HepG2 (cell line): ENCODE results near the gene P2RX5. TPM values are rescaled to one million over a fixed set of nuclear protein-coding genes. Genes with fewer than 3 reads are reported as not detected.

ENCODE experiments used
- ATAC-seq: fragments of 200-7000 bp; cut with Tn5 transposase; 3 replicates; pipeline ENCODE4 v1.9.1; 2020; ENCODE audit warnings: mild to moderate bottlenecking, moderate library complexity
- BruUV-seq: library from RNA; stranded (reverse); fragments of 400-500 nt; replicated peaks from 2 replicates; lab custom pipeline; 2021; lab: Mats Ljungman, UMichigan
- CTCF ChIA-PET: fragments of 300-600 bp; formaldehyde crosslinking; extraction: SDS; loops from one replicate; lab custom pipeline; 2021; ENCODE audit warnings: low total read pairs, inconsistent platforms, low intra/inter-chr PET ratio; lab: Yijun Ruan, JAX
- POLR2A ChIA-PET: fragments of 350-600 bp; sonication (Branson Sonifier 250); formaldehyde crosslinking; loops from one replicate; lab custom pipeline; 2020; ENCODE audit warnings: antibody characterized with exemption, inconsistent platforms; lab: Yijun Ruan, JAX
- DNase-seq: peaks from one replicate; pipeline ENCODE4 v3.0.0-alpha.2; 2015; ENCODE audit warnings: low spot score
- FAIRE-seq: peaks from 3 replicates; lab custom pipeline; 2011; peaks lifted over from hg19 to GRCh38; lab: Jason Lieb, UNC
- H2AFZ ChIP-seq: one replicate; pipeline ENCODE4 v1.6.1; 2011; ENCODE audit warnings: low read length, inconsistent platforms
- H3K27ac ChIP-seq: fragments of 300-600 bp; 3 replicates; pipeline ENCODE4 v1.8.0; 2011; ENCODE audit warnings: mixed run types, mild to moderate bottlenecking, mixed read lengths, low read length, inconsistent platforms; ENCODE audit not compliant: insufficient read depth; ENCODE audit errors: extremely low read length
- H3K27me3 ChIP-seq, 2 experiments: fragments of 200-600 bp in 1 of 2; 2 replicates in 1 of 2; 3 replicates in 1 of 2; pipeline versions ENCODE4 v1.6.0 to v1.8.0; 2011; ENCODE audit warnings: low read length in 2 of 2, mild to moderate bottlenecking in 2 of 2, moderate library complexity in 2 of 2, inconsistent platforms in 1 of 2; ENCODE audit not compliant: insufficient read depth in 2 of 2, control insufficient read depth in 1 of 2
- H3K36me3 ChIP-seq, 2 experiments: fragments of 200-600 bp in 1 of 2; replicated peaks in 1 of 2; 2 replicates in 1 of 2; 3 replicates in 1 of 2; pipeline versions ENCODE4 v1.5.1 to v1.8.0; 2011; ENCODE audit warnings: low read length in 2 of 2, inconsistent platforms in 1 of 2; ENCODE audit not compliant: insufficient read depth in 2 of 2, control insufficient read depth in 1 of 2
- H3K4me1 ChIP-seq: 2 replicates; pipeline ENCODE4 v1.5.1; 2012; ENCODE audit warnings: low read length, inconsistent platforms; ENCODE audit not compliant: insufficient read depth
- H3K4me2 ChIP-seq: 2 replicates; pipeline ENCODE4 v1.6.0; 2011; ENCODE audit warnings: low read depth, low read length, inconsistent platforms
- H3K4me3 ChIP-seq, 3 experiments: fragments of 200-600 bp in 1 of 3; sonication (generic), shearing (Covaris generic) in 1 of 3; replicated peaks in 1 of 3; 2 replicates each; pipeline ENCODE4 v1.5.1; 2011 to 2016; ENCODE audit warnings: low read length in 3 of 3, inconsistent platforms in 2 of 3, low read depth in 2 of 3, mild to moderate bottlenecking in 2 of 3, control low read depth in 1 of 3, mixed read lengths in 1 of 3; ENCODE audit not compliant: insufficient read depth in 1 of 3
- H3K79me2 ChIP-seq: one replicate; pipeline ENCODE4 v1.6.1; 2011; ENCODE audit warnings: low read length, inconsistent platforms; ENCODE audit not compliant: insufficient read depth
- H3K9ac ChIP-seq: 2 replicates; pipeline ENCODE4 v1.6.0; 2011; ENCODE audit warnings: mild to moderate bottlenecking, low read depth, low read length, inconsistent platforms; ENCODE audit not compliant: insufficient read depth
- H3K9me3 ChIP-seq: 2 replicates; pipeline ENCODE4 v1.5.1; 2012; ENCODE audit warnings: mild to moderate bottlenecking, low read length
- H4K20me1 ChIP-seq: 2 replicates; pipeline ENCODE4 v1.6.0; 2011; ENCODE audit warnings: inconsistent platforms, mild to moderate bottlenecking, low read length, moderate library complexity; ENCODE audit not compliant: insufficient read depth
- AHR ChIP-seq: IDR thresholded peaks from 2 replicates; pipeline ENCODE4 v1.6.1; 2018; ENCODE audit warnings: missing genetic modification reagents, missing compliant biosample characterization
- ATF7 ChIP-seq, 2 experiments: fragments of 450-650 bp in 1 of 2; sonication (generic) in 1 of 2; formaldehyde crosslinking in 1 of 2; IDR thresholded peaks; 2 replicates each; pipeline versions ENCODE4 v1.4.0 to v1.6.1; 2016 to 2020; ENCODE audit warnings: antibody characterized with exemption in 1 of 2, mild to moderate bottlenecking in 1 of 2, missing genetic modification reagents in 1 of 2
- HNF4A ChIP-seq: sonication (generic); formaldehyde crosslinking; IDR thresholded peaks from 2 replicates; pipeline ENCODE4 v1.4.0; 2020; ENCODE audit warnings: missing genetic modification reagents
- HNRNPUL1 ChIP-seq: fragments of 200-400 bp; formaldehyde crosslinking; IDR thresholded peaks from 2 replicates; pipeline ENCODE4 v1.6.1; 2017; ENCODE audit warnings: low read depth, mild to moderate bottlenecking, low read length, moderate library complexity
- KDM4B ChIP-seq: sonication (generic); formaldehyde crosslinking; IDR thresholded peaks from 2 replicates; pipeline ENCODE4 v1.4.0; 2020; ENCODE audit warnings: missing genetic modification reagents
- NR2F2 ChIP-seq: IDR thresholded peaks from 2 replicates; pipeline ENCODE4 v1.6.1; 2012; ENCODE audit warnings: low read depth, inconsistent platforms, borderline replicate concordance
- POLR2AphosphoS2 ChIP-seq: IDR thresholded peaks from 2 replicates; pipeline ENCODE4 v1.6.1; 2011; ENCODE audit warnings: low read depth, low read length, improper control_type of control experiment
- ZFP37 ChIP-seq: sonication (generic); formaldehyde crosslinking; IDR thresholded peaks from 2 replicates; pipeline ENCODE4 v1.4.0; 2020; ENCODE audit warnings: missing genetic modification reagents, borderline replicate concordance
- ZNF207 ChIP-seq: fragments of 450-650 bp; IDR thresholded peaks from 2 replicates; pipeline ENCODE4 v1.6.1; 2016; ENCODE audit warnings: antibody characterized with exemption, borderline replicate concordance
- ZNF24 ChIP-seq: fragments of 450-650 bp; IDR thresholded peaks from 2 replicates; pipeline ENCODE4 v1.6.1; 2017; ENCODE audit warnings: antibody characterized with exemption, mild to moderate bottlenecking
- ZNF317 ChIP-seq: sonication (generic); formaldehyde crosslinking; IDR thresholded peaks from 2 replicates; pipeline ENCODE4 v1.5.0; 2020; ENCODE audit warnings: mild to moderate bottlenecking, missing genetic modification reagents
- ZNF343 ChIP-seq: sonication (generic); formaldehyde crosslinking; IDR thresholded peaks from 2 replicates; pipeline ENCODE4 v1.4.0; 2020; ENCODE audit warnings: mild to moderate bottlenecking, missing genetic modification reagents
- ZNF567 ChIP-seq: sonication (generic); formaldehyde crosslinking; IDR thresholded peaks from 2 replicates; pipeline ENCODE4 v1.8.1; 2023; ENCODE audit warnings: mild to moderate bottlenecking, missing genetic modification reagents, borderline replicate concordance
- WGBS: methylation state at CpG from one replicate; pipeline ENCODE4 v1.1.6; 2017; ENCODE audit warnings: low lambda C conversion rate; 5-methylcytosine and 5-hydroxymethylcytosine counted together
- in situ Hi-C: cut with HindIII; loops from 2 replicates; pipeline ENCODE4 v1.10.0; 2017; ENCODE audit warnings: low pct_unique_long_range_greater_than_20kb; ENCODE audit not compliant: extremely low pct_ligation_motif_present
- intact Hi-C: fragments of 100-400 bp; cut with micrococcal nuclease; formaldehyde crosslinking; loops from one replicate; pipeline ENCODE4 v1.10.0; 2022; ENCODE audit not compliant: unreplicated experiment
- polyA plus RNA-seq, 8 experiments: library from polyadenylated mRNA; depleted of rRNA in 3 of 8; stranded (reverse) in 7 of 8; unstranded in 1 of 8; fragments of >200 nt; fragmentation: Illumina TruSeq in 4 of 8; extraction: Trizol in 4 of 8; gene quantifications; 2 replicates each; pipeline versions ENCODE4 v1.2.1 to v1.2.3, GENCODE V29; 2011 to 2016; ENCODE audit warnings: low read depth in 4 of 8, missing spikeins in 1 of 8, mixed read lengths in 1 of 8; ENCODE audit not compliant: insufficient read depth in 1 of 8
- total RNA-seq, 5 experiments: library from RNA; depleted of rRNA; stranded (reverse); fragments of >200 nt; fragmentation: Illumina TruSeq; extraction: Trizol; gene quantifications; 2 replicates each; pipeline ENCODE4 v1.2.3, GENCODE V29; 2016; ENCODE audit warnings: low read depth in 1 of 5
- TF ChIP-seq, protein P1 (sequence below): sonication (generic); formaldehyde crosslinking; IDR thresholded peaks from 2 replicates; pipeline ENCODE4 v1.4.0; 2020; ENCODE audit warnings: mild to moderate bottlenecking, low read depth, missing genetic modification reagents
- TF ChIP-seq, protein P2 (sequence below): sonication (generic); formaldehyde crosslinking; IDR thresholded peaks from 2 replicates; pipeline ENCODE4 v1.8.1; 2023; ENCODE audit warnings: mild to moderate bottlenecking, missing genetic modification reagents, borderline replicate concordance

Gene P2RX5
- total and polyA plus RNA-seq, 2 of the 13 experiments (the other 11 are each of a cell fraction or from before 2014, with no cell fraction given) = 0.95 to 1.7 TPM

DNA sequence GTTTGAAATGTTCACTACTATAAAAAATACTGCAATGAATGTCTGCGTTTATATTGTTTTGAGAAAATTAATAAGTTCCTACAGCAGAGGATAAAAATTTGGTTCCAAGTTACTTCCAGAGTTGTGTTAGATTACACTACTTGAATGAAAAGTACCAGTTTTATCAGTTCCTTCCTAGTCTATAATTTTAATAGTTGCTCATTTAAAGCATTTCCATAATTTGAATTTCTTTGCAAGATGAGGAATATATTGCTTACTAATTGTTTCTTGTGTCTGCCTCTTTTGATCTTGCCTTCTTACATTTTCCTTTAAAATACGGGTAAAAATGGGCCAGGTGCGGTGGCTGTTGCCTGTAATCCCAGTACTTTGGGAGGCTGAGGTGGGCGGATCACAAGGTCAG, 23.4 kb downstream of the P2RX5 start:
- Histone ChIP-seq H3K9me3 (no peaks in the 10 kb centered on the region), H4K20me1 (peaks cover 4% of the 10 kb centered on the region; the same call in 1 of the 2 replicates), H2AFZ (no peak overlapping the region), H3K27ac (no peak overlapping the region)
- no TSS peak for BruUV-seq
- TF ChIP-seq AHR (CRISPR knock-in tag) = no peak
- no peak for TF ChIP-seq ZFP37
- no peak for TF ChIP-seq POLR2AphosphoS2
- no peak for TF ChIP-seq ZNF343 (CRISPR knock-in tag)
- TF ChIP-seq ZNF24 = no peak
- TF ChIP-seq, protein P1, sequence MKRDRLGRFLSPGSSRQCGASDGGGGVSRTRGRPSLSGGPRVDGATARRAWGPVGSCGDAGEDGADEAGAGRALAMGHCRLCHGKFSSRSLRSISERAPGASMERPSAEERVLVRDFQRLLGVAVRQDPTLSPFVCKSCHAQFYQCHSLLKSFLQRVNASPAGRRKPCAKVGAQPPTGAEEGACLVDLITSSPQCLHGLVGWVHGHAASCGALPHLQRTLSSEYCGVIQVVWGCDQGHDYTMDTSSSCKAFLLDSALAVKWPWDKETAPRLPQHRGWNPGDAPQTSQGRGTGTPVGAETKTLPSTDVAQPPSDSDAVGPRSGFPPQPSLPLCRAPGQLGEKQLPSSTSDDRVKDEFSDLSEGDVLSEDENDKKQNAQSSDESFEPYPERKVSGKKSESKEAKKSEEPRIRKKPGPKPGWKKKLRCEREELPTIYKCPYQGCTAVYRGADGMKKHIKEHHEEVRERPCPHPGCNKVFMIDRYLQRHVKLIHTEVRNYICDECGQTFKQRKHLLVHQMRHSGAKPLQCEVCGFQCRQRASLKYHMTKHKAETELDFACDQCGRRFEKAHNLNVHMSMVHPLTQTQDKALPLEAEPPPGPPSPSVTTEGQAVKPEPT (CRISPR knock-in tag) = no peak
- no peak for TF ChIP-seq ZNF207
- TF ChIP-seq, all 625 proteins: peak for 0
- DNase-seq (no peak), FAIRE-seq (no peak), ATAC-seq (no peak)
- H3K4me3 ChIP-seq = no peak overlapping the region
- WGBS = 96% methylated on average over 4 of the region's 4 CpGs
- no peak overlapping the region for H3K9ac ChIP-seq
- intact Hi-C loops (no loop called here), in situ Hi-C loops (no loop called here)
- H3K4me1 ChIP-seq = peaks cover 35% of the 10 kb centered on the region
- CTCF ChIA-PET = no interaction called here
- no peaks in the 10 kb centered on the region; a peak in 1 of 5 replicates for H3K27me3 ChIP-seq
- POLR2A ChIA-PET = no interaction called here
- H3K4me2 ChIP-seq = no peak overlapping the region
- H3K36me3 ChIP-seq = no peaks in the 10 kb centered on the region
- H3K79me2 ChIP-seq = peaks cover 17% of the 10 kb centered on the region

DNA sequence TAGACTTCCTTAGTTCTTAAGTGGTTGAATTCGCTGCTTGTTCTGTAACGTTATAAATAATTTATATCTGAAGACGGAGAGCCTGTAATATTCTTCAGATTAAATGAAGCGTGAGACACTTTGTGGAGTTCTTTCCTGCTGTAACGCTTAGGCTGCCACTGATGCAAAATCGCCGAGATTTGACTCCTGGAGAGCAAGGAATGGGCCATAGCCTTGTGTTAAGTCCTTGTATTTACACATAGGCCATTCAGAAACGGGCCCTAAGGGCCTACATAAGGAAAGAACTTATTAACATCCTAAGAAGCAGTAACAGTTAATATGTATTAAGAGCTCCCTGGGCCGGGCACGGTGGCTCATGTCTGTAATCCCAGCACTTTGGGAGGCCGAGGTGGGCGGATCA, 26.4 kb downstream of the P2RX5 start:
- BruUV-seq = no TSS peak
- no peak for TF ChIP-seq ZNF317
- TF ChIP-seq HNRNPUL1 = no peak
- no peak for TF ChIP-seq NR2F2
- no peak for TF ChIP-seq ZNF567 (CRISPR knock-in tag)
- TF ChIP-seq KDM4B = no peak
- TF ChIP-seq HNF4A (CRISPR knock-in tag) = no peak
- TF ChIP-seq, protein P2, sequence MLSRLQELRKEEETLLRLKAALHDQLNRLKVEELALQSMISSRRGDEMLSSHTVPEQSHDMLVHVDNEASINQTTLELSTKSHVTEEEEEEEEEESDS = no peak
- no peak for TF ChIP-seq ATF7 (IDR thresholded peaks at IDR 0.05)
- TF ChIP-seq ATF7 (CRISPR knock-in tag; IDR thresholded peaks at IDR 0.05) = no peak

More for the DNA sequence above, 26.4 kb downstream of the P2RX5 start:
- ATAC-seq = no peak
- intact Hi-C loops (no loop called here), in situ Hi-C loops (loop anchor here (10.0 kb wide), 1 partner anchor 625 kb away; no protein-coding TSS in a partner anchor)
- 18% methylated on average over 12 of the region's 12 CpGs for WGBS
- peak overlapping the region; percentile 79 for H3K27ac ChIP-seq
- H3K36me3 ChIP-seq = peaks cover 0 to 3% of the 10 kb centered on the region in 2 experiments; a peak in 2 of 5 replicates
- H3K4me2 ChIP-seq = peak overlapping the region; percentile 90
- POLR2A ChIA-PET = interaction anchor here (0.8 to 3.6 kb wide), 4 partner anchors 9 to 125 kb away, joined by 3 to 74 read pairs (median 6); partner anchors contain the start of genes CTNS and SHPK
- FAIRE-seq = no peak
- peaks cover 4% of the 10 kb centered on the region; the same call in 1 of the 2 replicates for H4K20me1 ChIP-seq
- no peak overlapping the region for H2AFZ ChIP-seq
- H3K27me3 ChIP-seq = no peaks in the 10 kb centered on the region; a peak in 1 of 5 replicates
- peak overlapping the region; percentile 94 for H3K9ac ChIP-seq
- peak overlapping the region; percentile 89 to 97 (median 95) for H3K4me3 ChIP-seq
- H3K4me1 ChIP-seq = peaks cover 47% of the 10 kb centered on the region
- CTCF ChIA-PET = no interaction called here
- H3K9me3 ChIP-seq = no peaks in the 10 kb centered on the region
- H3K79me2 ChIP-seq = peaks cover 24% of the 10 kb centered on the region
- DNase-seq = no peak
